Measurements from ENCODE around the gene SPIB.

- TF ChIP-seq EP300 (IDR thresholded peaks at IDR 0.05): no peak
- TF ChIP-seq CTCF (IDR thresholded peaks at IDR 0.05): no peak
- no peak for TF ChIP-seq POLR2AphosphoS5 (IDR thresholded peaks at IDR 0.05)
- TF ChIP-seq POLR2A (IDR thresholded peaks at IDR 0.05): no peak
Measured at GRCh38 chr19:50425581-50425980, 6.8 kb downstream of the SPIB start.

Measured in gastroesophageal sphincter (tissue), 3 donors.